DMS53 treated with DMSO at 0.1 percent for 48 hours (cell line): ENCODE results near the gene CARD8.
"Not testable (repeated sequence)": the region's sequence is repeated elsewhere in the genome, so short reads cannot be mapped to it uniquely, and the experiment has no call there.

Experiments
- DNase-seq: peaks from one replicate; lab custom pipeline; 2025; ENCODE audit not compliant: unreplicated experiment; lab: John Stamatoyannopoulos, UW

The CARD8 gene

DNA sequence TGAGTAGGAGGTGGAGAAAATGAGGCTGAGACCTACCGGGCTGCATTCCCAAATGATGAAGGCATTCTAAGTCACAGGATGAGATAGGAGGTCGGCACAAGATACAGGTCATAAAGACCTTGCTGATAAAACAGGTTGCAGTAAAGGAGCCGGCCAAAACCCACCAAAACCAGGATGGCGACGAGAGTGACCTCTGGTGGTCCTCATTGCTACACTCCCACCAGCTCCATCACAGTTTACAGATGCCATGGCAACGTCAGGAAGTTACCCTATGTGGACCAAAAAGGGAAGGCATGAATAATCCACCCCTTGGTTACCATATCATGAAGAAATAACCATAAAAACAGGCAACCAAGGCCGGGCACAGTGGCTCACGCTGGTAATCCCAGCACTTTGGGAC lies 9.6 kb upstream of the CARD8 start:
- DNase-seq = not testable (repeated sequence)

GRCh38 chr19:48260359-48260714 lies 4.6 kb upstream of the CARD8 start:
- not testable (repeated sequence) for DNase-seq

- not testable (repeated sequence) for DNase-seq
These were observed 3.3 kb upstream of the CARD8 start for GRCh38 chr19:48258992-48259391.

- DNase-seq = no peak
These were observed 2.6 kb upstream of the CARD8 start for GRCh38 chr19:48258350-48258749.

DNA sequence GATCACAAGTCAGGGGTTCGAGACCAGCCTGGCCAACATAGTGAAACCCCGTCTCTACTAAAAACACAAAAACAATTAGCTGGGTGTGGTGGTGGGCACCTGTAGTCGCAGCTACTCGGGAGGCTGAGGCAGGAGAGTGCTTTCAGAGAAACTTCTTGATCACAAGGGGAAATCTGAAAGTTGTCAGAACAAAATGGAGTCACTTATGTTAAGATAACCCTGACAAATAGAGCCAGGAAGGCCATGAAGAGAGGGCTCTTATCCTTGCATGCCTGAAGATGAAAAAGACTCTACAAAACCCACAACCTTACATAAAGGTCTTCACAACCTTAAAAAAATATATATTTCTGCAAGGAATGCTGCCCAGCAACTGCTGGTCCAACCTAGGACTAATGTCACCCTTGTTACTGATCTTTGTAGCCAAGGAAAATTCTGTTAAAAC lies 1.2 kb downstream of the CARD8 start:
- DNase-seq = no peak

DNA sequence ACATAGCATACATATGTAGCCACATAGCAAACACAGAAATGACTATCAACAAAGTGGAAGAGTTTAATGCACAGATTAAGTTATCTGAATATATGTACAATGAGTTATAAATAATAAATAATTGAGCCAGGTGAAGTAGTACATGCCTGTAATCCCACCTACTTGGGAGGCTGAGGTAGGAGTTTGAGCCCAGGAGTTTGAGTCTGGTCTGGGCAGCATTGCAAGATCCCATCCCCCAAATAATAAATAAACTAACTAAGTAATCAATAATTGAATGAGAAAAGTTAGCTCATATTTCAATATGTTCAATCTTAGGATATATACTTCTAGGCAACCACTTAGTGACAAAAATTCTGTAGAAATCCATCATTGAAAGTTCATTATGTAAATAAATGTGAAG lies 1.7 kb downstream of the CARD8 start:
- DNase-seq = no peak

DNA sequence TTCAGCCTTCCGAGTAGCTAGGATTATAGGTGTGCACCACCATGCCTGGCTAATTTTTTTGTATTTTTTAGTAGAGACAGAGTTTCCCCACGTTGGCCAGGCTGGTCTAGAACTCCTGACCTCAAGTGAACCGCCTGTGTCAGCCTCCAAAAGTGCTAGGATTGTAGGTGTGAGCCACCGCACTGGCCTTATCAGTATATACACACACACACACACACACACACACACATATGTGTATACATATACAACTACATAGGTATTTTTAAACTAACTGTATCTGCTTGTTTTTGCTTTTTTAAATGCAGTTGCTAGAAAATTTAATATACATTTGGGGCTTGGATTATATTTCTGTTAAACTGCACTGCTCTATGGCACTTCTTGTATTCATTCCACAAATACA lies 3.1 kb downstream of the CARD8 start:
- DNase-seq = no peak

DNA sequence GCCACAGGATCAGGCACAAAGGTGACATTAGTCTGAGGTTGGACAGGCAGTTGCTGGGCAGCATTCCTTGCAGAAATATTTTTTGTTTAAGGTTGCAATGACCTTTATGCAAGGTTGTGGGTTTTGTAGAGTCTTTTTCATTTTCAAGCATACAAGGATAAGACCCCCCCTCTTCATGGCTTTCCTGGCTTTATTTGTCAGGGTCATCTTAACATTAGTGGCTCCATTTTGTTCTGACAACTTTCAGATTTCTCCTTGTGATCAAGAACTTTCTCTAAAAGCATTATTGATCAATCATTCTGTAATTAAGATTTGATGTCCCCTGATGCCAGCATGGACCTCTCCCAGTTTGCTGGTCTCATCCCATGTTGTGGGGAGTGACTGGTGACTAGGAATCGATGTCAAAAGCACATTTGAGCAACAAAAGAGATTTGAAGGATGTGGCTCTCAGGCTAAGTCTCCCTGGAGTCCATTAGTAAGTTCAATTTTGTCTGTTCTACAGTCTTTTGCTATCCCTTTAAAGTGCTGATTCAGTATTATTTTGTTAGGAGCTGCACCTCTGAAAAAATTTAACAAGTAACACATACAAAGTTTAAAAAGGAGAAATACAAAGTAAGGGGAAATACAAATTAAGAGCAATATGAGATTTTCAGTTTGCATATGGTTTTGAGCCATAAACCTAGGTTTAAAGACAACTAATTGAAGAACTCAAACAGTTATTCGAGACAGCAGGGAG lies 5.3 kb downstream of the CARD8 start:
- no peak for DNase-seq

- DNase-seq = no peak
These were observed 6.2 kb downstream of the CARD8 start for GRCh38 chr19:48249502-48250014.

DNA sequence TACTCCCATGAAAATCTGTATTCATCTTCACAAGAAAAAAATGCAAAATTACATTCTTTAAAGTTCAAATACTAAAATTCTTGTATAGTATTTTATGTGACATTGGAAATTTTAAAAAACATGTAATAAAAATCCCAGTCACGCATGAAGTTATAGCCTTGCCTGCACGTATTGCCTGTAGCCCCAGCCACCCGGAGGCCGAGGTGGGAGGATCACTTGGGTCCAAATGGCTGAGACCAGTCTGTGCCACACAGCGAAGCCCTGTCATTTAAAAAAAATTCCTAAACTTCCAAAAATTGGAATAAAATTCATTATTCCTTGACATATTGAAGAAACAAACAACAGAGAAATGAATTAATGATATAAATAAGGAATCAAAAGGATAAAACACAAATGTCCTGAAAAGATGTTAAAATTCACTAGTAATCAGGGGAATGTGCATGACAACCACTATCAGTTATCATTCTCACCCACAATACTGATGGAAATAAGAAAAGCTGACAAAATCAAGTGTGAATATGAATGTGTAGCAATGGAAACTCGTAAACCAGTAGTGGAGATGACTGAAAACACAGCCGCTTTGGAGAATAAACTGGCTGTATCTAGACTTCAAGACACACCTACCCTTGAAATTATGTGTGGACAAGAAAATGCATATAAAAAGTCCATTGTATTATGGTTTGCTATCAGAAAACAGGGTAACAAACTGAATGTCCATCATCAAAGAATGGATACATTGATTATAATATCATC lies 7.5 kb downstream of the CARD8 start:
- DNase-seq = no peak

- no peak for DNase-seq
These were observed 8.5 kb downstream of the CARD8 start for GRCh38 chr19:48247212-48247611.

DNA sequence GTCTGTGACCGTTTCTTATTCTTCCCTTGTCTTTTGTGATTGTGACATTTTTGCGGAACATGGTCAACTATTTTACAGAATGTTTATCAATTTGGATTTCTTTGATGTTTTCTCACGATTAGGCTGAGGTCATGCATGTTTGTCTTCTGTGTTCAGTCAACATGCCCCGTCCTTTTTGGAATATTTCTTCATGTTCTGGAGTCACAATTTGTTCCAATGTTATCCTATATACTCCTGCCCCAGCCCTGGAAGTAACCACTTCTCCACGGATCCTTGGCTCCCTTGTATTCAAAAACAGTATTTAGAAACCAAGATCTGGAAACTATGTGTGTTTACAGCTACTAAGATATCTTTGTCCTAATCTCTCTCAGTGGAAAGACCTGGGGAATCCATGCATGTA lies 9.6 kb downstream of the CARD8 start:
- DNase-seq = no peak

- no peak for DNase-seq
These were observed 11.4 kb downstream of the CARD8 start for GRCh38 chr19:48244281-48244680.

GRCh38 chr19:48241771-48242170 lies 13.9 kb downstream of the CARD8 start:
- DNase-seq = not testable (repeated sequence)

DNA sequence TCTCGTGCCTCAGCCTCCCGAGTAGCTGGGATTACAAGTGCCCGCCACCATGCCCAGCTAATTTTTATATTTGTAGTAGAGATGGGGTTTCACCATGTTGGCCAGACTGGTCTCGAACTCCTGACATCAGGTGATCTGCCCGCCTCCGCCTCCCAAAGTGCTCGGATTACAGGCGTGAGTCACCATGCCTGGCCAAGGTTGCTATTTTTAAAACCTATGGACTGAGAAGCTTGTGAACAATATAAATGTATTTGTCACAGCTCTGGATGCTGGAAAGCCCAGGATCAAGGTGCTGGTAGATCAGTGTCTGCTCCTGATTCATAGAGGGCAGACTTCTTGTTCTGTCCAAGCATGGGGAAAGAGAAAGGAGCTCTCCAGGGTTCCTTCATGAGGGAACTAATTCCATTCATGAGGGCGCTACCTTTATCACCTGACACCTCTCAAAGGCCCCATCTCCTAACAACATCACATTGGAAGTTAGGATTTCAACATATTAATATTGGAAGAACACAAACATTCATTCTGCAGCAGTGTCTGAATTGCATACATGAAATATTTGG lies 16.1 kb downstream of the CARD8 start:
- DNase-seq = no peak

DNA sequence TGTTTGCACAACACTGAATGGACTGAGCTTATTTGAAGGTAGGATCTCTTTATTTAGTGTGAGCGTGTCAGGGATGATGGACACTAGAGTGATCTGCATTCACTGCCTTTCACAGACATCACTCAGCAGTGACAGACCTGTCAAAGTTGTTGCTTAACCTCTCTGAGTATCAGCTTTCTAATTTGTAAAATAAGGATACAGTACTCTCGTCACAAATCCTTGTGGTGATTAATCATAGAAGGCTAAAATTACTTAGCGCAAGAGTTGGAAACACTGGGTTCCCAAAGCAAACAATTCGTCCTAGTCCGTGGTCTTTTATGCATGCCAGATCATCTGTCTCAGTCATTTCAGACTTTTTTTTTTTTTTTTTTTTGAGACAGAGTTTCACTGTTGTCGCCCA lies 16.6 kb downstream of the CARD8 start:
- DNase-seq = no peak

DNA sequence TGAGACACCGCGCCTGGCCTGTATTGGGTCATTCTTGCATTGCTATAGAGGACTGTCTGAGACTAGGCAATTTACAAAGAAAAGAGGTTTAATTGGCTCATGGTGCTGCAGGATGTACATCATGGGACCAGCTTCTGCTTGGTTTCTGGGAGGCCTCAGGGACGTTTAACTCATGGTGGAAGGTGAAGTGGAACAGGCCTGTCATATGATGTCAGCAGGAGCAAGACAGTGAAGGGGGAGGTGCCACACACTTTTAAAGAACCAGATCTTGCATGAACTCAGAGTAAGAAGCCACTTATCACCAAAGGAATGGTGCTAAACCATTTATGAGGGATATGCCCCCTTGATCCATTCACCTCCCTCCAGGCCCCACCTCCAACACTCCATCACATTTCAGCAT lies 18.7 kb downstream of the CARD8 start:
- DNase-seq = no peak

- DNase-seq = no peak
These were observed 25.1 kb downstream of the CARD8 start for GRCh38 chr19:48230555-48231129.

DNA sequence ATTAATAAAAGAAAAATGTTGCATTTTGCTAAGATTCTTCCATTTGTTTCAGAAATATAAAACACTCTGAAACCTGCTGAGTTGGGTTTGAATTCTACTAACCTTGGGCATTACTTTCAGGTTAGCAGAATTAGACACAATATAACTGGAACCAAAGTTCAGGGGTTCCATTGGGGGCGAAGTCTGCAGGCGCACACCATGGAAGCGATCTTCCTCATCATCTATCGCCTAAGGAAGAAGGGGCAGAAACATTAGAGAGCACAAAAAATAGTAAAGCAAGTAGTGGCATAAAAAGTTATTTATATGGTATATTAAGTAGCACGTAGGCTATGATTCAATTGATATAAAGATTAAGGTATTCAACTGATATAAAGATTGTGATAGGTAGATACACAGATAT lies 34.1 kb downstream of the CARD8 start:
- DNase-seq = no peak

DNA sequence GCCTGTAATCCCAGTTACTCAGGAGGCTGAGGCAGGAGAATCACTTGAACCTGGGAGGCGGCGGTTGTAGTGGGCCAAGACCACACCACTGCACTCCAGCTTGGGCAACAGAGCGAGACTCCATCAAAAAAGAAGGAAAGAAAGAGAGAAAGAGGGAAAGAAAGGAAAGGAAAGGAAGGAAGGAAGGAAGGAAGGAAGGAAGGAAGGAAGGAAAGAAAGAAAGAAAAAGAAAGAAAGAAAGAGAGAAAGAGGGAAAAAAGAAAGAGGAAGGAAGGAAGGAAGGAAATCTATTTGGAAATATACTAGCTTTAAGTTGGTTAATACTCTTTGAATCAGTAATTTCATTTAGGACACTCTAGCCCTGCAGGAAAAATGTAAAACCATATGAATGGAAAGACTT lies 34.9 kb downstream of the CARD8 start:
- not testable (repeated sequence) for DNase-seq

DNA sequence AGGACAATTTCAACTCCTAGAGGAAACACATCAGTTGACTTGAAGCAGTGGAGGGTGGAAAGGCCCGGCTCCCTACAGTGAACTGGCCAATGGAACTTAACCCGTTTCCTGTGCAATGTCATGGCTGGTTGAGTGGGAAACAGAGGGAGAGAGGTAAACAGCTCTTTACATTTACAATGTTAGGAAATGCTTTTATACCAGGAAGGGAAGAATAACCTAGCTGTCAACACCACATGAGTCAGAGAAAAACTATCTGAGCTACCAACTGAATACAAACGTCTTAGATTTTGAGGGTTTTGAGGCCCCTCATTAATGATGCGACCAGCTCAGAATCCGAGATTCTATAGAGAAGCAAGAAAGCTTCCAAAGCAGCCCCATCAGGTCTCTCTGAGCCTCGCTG lies 36.7 kb downstream of the CARD8 start:
- DNase-seq = no peak

GRCh38 chr19:48216933-48217332 lies 38.8 kb downstream of the CARD8 start:
- DNase-seq = no peak
